Left colon (tissue), 2 donors: Measurements from ENCODE around the gene SIK3. TPM values are rescaled to one million over a fixed set of nuclear protein-coding genes. Genes with fewer than 3 reads are reported as not detected.
"Not testable (repeated sequence)": the region's sequence is repeated elsewhere in the genome, so short reads cannot be mapped to it uniquely, and the experiment has no call there.

ENCODE experiments used
- ATAC-seq: fragments of 200-7000 bp; cut with Tn5 transposase; one replicate; pipeline ENCODE4 v1.9.1; 2020; ENCODE audit warnings: mild to moderate bottlenecking, moderate library complexity
- DNase-seq, 2 donors: peaks; one replicate each; pipeline ENCODE4 v3.0.0-alpha.2; 2020
- intact Hi-C, 2 donors: fragments of 100-400 bp; cut with DNase I in 1 of 2; cut with micrococcal nuclease in 1 of 2; formaldehyde crosslinking; loops; one replicate each; pipeline versions ENCODE4 v1.11.2 to v1.14.0; 2022; cut with DNase I, micrococcal nuclease
- long read RNA-seq: library from polyadenylated mRNA; unstranded; transcript quantifications from one replicate; pipeline ENCODE4 v2.0.0, GENCODE V29; 2021
- total RNA-seq, 2 donors: library from RNA; stranded (reverse); fragmentation: NEBNext Ultra II Directional; extraction: Animal tissue kit (Norgen Biotek cat#: 25700); gene quantifications; one replicate each; pipeline ENCODE4 v1.2.1, GENCODE V29; 2021
- donor health status: DM: no; HTN: no; CAD: no.
- donor health status: DM: yes; HTN: yes; CAD: no.

The SIK3 gene
- 10 to 100 TPM; 35.3 to 39.0 TPM for total RNA-seq
- long read RNA-seq, partial matches to known transcripts = 11 of 16 reads
- long read RNA-seq, other reads (novel, unspliced or antisense) = 5 of 16 reads

- intact Hi-C loops = loop anchor here in 1 of 2 donors (5.0 kb wide), 1 partner anchor 129 kb away; no protein-coding TSS in a partner anchor
- DNase-seq (peak; percentile 91 to 97), ATAC-seq (peak; percentile 91)
These were observed at the start of gene SIK3 for GRCh38 chr11:117098269-117099232. TSS of gene SIK3 (minus strand) at chr11:117098428. CDS start at chr11:117098415, 13 bp downstream.

GRCh38 chr11:117146521-117146920 lies 48.3 kb upstream of the SIK3 start:
- intact Hi-C loops = no loop called here
- DNase-seq (no peak), ATAC-seq (no peak)

GRCh38 chr11:117145393-117145761 lies 47.1 kb upstream of the SIK3 start:
- peak; percentile 26 to 31 for DNase-seq
- no peak for ATAC-seq
- intact Hi-C loops = no loop called here

- intact Hi-C loops = no loop called here
- ATAC-seq = peak; percentile 79
- DNase-seq = peak; percentile 56 to 70
These were observed 46.5 kb upstream of the SIK3 start for GRCh38 chr11:117144477-117145392.

GRCh38 chr11:117143871-117144476 lies 45.7 kb upstream of the SIK3 start, which contains the start of gene PAFAH1B2:
TSS of gene PAFAH1B2 (plus strand) at chr11:117144287. CDS start at chr11:117152448, 8,161 bp downstream.
- intact Hi-C loops = no loop called here
- peak; percentile 95 for ATAC-seq
- peak; percentile 98 for DNase-seq

GRCh38 chr11:117143390-117143789 lies 45.2 kb upstream of the SIK3 start:
- intact Hi-C loops = no loop called here
- peak; percentile 56 for ATAC-seq
- DNase-seq = peak; percentile 72

GRCh38 chr11:117137223-117138086 lies 39.2 kb upstream of the SIK3 start:
- peak; percentile 55 for ATAC-seq
- DNase-seq, intact Hi-C loops: not testable (repeated sequence)

GRCh38 chr11:117134979-117135378 lies 36.8 kb upstream of the SIK3 start:
- ATAC-seq, DNase-seq: not testable (repeated sequence)
- intact Hi-C loops = loop anchor here in 1 of 2 donors (5.0 kb wide), 1 partner anchor 72 kb away; no protein-coding TSS in a partner anchor

GRCh38 chr11:117134431-117134830 lies 36.2 kb upstream of the SIK3 start:
- DNase-seq (no peak), ATAC-seq (no peak)
- intact Hi-C loops = loop anchor here in 1 of 2 donors (5.0 kb wide), 1 partner anchor 73 kb away; no protein-coding TSS in a partner anchor

- ATAC-seq (no peak), DNase-seq (no peak)
- intact Hi-C loops = loop anchor here in 1 of 2 donors (5.0 kb wide), 1 partner anchor 76 kb away; no protein-coding TSS in a partner anchor
These were observed 32.7 kb upstream of the SIK3 start for GRCh38 chr11:117130879-117131278.

- intact Hi-C loops = loop anchor here in 1 of 2 donors (5.0 kb wide), 1 partner anchor 77 kb away; no protein-coding TSS in a partner anchor
- ATAC-seq, DNase-seq: not testable (repeated sequence)
These were observed 32.2 kb upstream of the SIK3 start for GRCh38 chr11:117130396-117130795.

GRCh38 chr11:117128289-117128688 lies 30.1 kb upstream of the SIK3 start:
- ATAC-seq (no peak), DNase-seq (no peak)
- intact Hi-C loops = no loop called here

- DNase-seq = no peak
- ATAC-seq = no peak
- intact Hi-C loops = no loop called here
These were observed 29.1 kb upstream of the SIK3 start for GRCh38 chr11:117127171-117127901.

GRCh38 chr11:117126223-117126965 lies 28.2 kb upstream of the SIK3 start:
- ATAC-seq (no peak), DNase-seq (no peak)
- intact Hi-C loops = no loop called here

- ATAC-seq = no peak
- intact Hi-C loops = no loop called here
- DNase-seq = no peak
These were observed 24.3 kb upstream of the SIK3 start for GRCh38 chr11:117122556-117122955.

- ATAC-seq (no peak), DNase-seq (no peak)
- intact Hi-C loops = no loop called here
These were observed 22.9 kb upstream of the SIK3 start for GRCh38 chr11:117121176-117121575.
